Ovary (tissue), 9 donors: ENCODE results near the gene PAX1. TPM values are rescaled to one million over a fixed set of nuclear protein-coding genes. Genes with fewer than 3 reads are reported as not detected.

Experiments
- DNase-seq, 5 donors: peaks; one replicate each; pipeline ENCODE4 v3.0.0-alpha.2; 2019 to 2020
- H3K27ac ChIP-seq, 2 donors: fragments of 200-600 bp; one replicate each; pipeline versions ENCODE4 v1.5.1 to v1.8.0; 2019 to 2022
- H3K27me3 ChIP-seq: fragments of 200-600 bp; one replicate; pipeline ENCODE4 v1.8.0; 2022
- H3K36me3 ChIP-seq: fragments of 200-600 bp; sonication (generic); one replicate; pipeline ENCODE4 v1.5.1; 2019
- H3K4me1 ChIP-seq: one replicate; pipeline ENCODE4 v1.8.1; 2013; ENCODE audit warnings: mild to moderate bottlenecking, moderate library complexity; ENCODE audit not compliant: insufficient read depth
- H3K4me3 ChIP-seq: fragments of 200-600 bp; sonication (generic); one replicate; pipeline ENCODE4 v1.5.1; 2017
- H3K9me3 ChIP-seq, 2 donors: fragments of 200-600 bp in 1 of 2; sonication (generic) in 1 of 2; one replicate each; pipeline versions ENCODE4 v1.5.1 to v1.8.1; 2013 to 2019; ENCODE audit warnings: mild to moderate bottlenecking in 1 of 2, moderate library complexity in 1 of 2
- EP300 ChIP-seq: sonication (generic); formaldehyde crosslinking; IDR thresholded peaks from one replicate; pipeline ENCODE4 v1.6.1; 2017; ENCODE audit warnings: antibody characterized with exemption
- POLR2A ChIP-seq: fragments of 450-650 bp; IDR thresholded peaks from one replicate; pipeline ENCODE4 v1.6.1; 2017; ENCODE audit warnings: antibody characterized with exemption, mild to moderate bottlenecking, moderate library complexity
- WGBS, 3 donors: extraction: QIAGEN DNeasy Blood & Tissue Kit in 1 of 3; methylation state at CpG; one replicate each; pipeline versions ENCODE4 v1.1.5 to v1.1.7; 2013 to 2017; 5-methylcytosine and 5-hydroxymethylcytosine counted together
- intact Hi-C, 4 donors: fragments of 100-400 bp; cut with DNase I; formaldehyde crosslinking; loops; one replicate each; pipeline versions ENCODE4 v1.11.0 to v1.15.1; 2022 to 2023
- polyA plus RNA-seq, 2 donors: library from polyadenylated mRNA; stranded (reverse); fragments of 200-250 nt in 1 of 2; fragments of 350-450 nt in 1 of 2; fragmentation: Illumina TruSeq in 1 of 2; extraction: RNeasy Lipid Tissue Mini Kit (QIAGEN cat#74804) in 1 of 2; gene quantifications; one replicate each; pipeline ENCODE4 v1.2.3, GENCODE V29; 2013 to 2014
- total RNA-seq, 7 donors: library from RNA; depleted of rRNA in 2 of 7; stranded (reverse); fragments of >200 nt in 2 of 7; fragmentation: NEBNext Ultra II Directional in 3 of 7; extraction: Animal tissue kit (Norgen Biotek cat#: 25700) in 3 of 7; gene quantifications; one replicate each; pipeline versions ENCODE4 v1.1.0 to v1.2.4, GENCODE V29; 2016 to 2023
- TF ChIP-seq, protein P1 (sequence below), 3 donors: fragments of 450-650 bp in 2 of 3; fragments of 200-600 bp in 1 of 3; IDR thresholded peaks; one replicate each; pipeline versions ENCODE4 v1.5.1 to v1.8.0; 2016 to 2022; ENCODE audit warnings: antibody characterized with exemption in 3 of 3, mild to moderate bottlenecking in 1 of 3
- donor health status: DM: no; HTN: no; CAD: no; lungs with moderate emphysema.
- donor health status: DM: no; HTN: no; CAD: no.
- donor health status: Bipolar disorder and iron deficiency.
- donor health status: DM: yes; HTN: yes; CAD: no.
- donor health status: DM: no; HTN: no; CAD: no.
- donor health status: DM: yes; HTN: yes; CAD: no.

The PAX1 gene
- total and polyA plus RNA-seq, 9 donors = not detected

GRCh38 chr20:21684671-21685070, 20.8 kb upstream of the PAX1 start:
- Histone ChIP-seq H3K36me3 (no peaks in the 10 kb centered on the region), H3K4me3 (no peak overlapping the region), H3K27ac (no peak overlapping the region), H3K9me3 (no peaks in the 10 kb centered on the region), H3K27me3 (no peaks in the 10 kb centered on the region), H3K4me1 (no peaks in the 10 kb centered on the region)
- intact Hi-C loops = no loop called here
- no peak for DNase-seq
- TF ChIP-seq POLR2A (no peak), EP300 (no peak)
- TF ChIP-seq, protein P1, sequence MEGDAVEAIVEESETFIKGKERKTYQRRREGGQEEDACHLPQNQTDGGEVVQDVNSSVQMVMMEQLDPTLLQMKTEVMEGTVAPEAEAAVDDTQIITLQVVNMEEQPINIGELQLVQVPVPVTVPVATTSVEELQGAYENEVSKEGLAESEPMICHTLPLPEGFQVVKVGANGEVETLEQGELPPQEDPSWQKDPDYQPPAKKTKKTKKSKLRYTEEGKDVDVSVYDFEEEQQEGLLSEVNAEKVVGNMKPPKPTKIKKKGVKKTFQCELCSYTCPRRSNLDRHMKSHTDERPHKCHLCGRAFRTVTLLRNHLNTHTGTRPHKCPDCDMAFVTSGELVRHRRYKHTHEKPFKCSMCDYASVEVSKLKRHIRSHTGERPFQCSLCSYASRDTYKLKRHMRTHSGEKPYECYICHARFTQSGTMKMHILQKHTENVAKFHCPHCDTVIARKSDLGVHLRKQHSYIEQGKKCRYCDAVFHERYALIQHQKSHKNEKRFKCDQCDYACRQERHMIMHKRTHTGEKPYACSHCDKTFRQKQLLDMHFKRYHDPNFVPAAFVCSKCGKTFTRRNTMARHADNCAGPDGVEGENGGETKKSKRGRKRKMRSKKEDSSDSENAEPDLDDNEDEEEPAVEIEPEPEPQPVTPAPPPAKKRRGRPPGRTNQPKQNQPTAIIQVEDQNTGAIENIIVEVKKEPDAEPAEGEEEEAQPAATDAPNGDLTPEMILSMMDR (IDR thresholded peaks at IDR 0.05) = no peak
- 36 to 49% (median 42%) methylated on average over 3 of the region's 3 CpGs for WGBS, 3 donors

DNA sequence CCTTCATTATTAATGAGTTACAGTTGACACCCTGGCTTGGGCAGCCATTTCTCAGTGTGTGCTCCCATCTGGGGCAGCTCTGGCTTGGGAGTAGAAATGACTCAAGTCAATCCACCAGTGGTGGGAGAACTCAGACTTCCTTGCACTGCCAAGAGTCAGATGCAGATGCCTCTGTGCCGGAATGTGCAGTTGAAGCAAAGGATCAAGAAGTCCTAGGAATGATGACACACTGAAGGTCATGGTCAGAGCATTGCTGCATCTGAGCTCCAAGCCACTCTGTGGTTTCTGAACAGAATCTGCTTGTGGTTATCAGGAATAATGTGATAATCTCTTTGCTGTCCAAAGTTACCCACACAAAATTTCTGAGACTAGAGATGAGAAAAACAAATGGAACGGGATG, 19.5 kb upstream of the PAX1 start:
- WGBS, 3 donors = 48 to 63% (median 61%) methylated on average over 2 of the region's 2 CpGs
- Histone ChIP-seq H3K36me3 (no peaks in the 10 kb centered on the region), H3K27me3 (no peaks in the 10 kb centered on the region), H3K4me3 (no peak overlapping the region), H3K9me3 (no peaks in the 10 kb centered on the region), H3K4me1 (no peaks in the 10 kb centered on the region), H3K27ac (no peak overlapping the region)
- TF ChIP-seq POLR2A (no peak), EP300 (no peak)
- TF ChIP-seq, protein P1 (IDR thresholded peaks at IDR 0.05) = no peak
- DNase-seq = no peak
- intact Hi-C loops = no loop called here

GRCh38 chr20:21693322-21693721, 12.1 kb upstream of the PAX1 start:
- TF ChIP-seq, protein P1 (IDR thresholded peaks at IDR 0.05) = no peak
- TF ChIP-seq POLR2A (no peak), EP300 (no peak)
- 18 to 25% (median 23%) methylated on average over 8 of the region's 8 CpGs for WGBS, 3 donors
- Histone ChIP-seq H3K36me3 (no peaks in the 10 kb centered on the region), H3K27ac (no peak overlapping the region), H3K4me3 (no peak overlapping the region), H3K27me3 (no peaks in the 10 kb centered on the region), H3K4me1 (no peaks in the 10 kb centered on the region), H3K9me3 (no peaks in the 10 kb centered on the region)
- no peak for DNase-seq
- intact Hi-C loops = no loop called here

DNA sequence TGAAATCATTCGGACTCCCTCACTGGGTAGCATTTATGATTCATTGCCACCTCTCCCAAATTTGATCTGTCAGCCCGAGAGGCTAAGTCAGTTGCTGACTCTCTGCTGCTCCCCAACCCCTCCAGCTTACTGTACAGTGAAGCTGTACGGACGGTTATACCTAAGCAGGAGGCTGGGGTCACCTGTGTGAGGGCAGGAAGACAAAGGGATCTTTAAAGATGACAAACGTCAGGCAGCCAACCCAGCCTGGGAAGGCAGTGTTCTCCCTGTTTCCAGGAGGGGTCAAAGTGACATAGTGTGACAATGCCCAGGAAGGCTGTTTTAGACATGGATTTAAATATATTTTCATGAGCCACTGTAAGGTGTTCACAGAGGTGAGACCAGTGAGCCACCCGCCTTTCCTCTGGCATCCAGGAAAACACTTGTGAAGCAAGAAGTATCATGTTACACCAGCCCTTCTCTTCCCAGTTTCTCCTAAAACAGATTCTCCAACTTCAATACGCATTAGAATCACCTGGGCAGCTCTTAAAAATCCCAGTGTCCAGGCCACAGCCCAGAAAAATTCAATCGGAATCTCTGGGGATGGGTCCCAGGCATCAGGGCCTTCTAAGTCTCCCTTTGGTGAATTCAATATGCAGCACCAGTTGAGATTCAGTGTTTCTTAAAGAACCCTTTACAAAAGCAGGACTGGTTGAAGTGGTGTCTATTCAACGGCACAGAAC, 6.8 kb upstream of the PAX1 start:
- Histone ChIP-seq H3K27me3 (no peaks in the 10 kb centered on the region), H3K4me3 (no peak overlapping the region), H3K4me1 (no peaks in the 10 kb centered on the region), H3K27ac (no peak overlapping the region), H3K9me3 (no peaks in the 10 kb centered on the region), H3K36me3 (no peaks in the 10 kb centered on the region)
- TF ChIP-seq POLR2A (no peak), EP300 (no peak)
- TF ChIP-seq, protein P1 (IDR thresholded peaks at IDR 0.05) = no peak
- DNase-seq = no peak
- intact Hi-C loops = no loop called here
- 10 to 22% (median 19%) methylated on average over 9 of the region's 9 CpGs for WGBS, 3 donors
